Stimulated activated CD4-positive, alpha-beta T cell treated with anti-CD3 and anti-CD28 coated beads, TNF-alpha, amount 100 ng/mL, for 48 hours (primary cell): ENCODE measurements around the gene SRPK2.
"Not testable (repeated sequence)": the region's sequence is repeated elsewhere in the genome, so short reads cannot be mapped to it uniquely, and the experiment has no call there.

Source experiments
- DNase-seq, 3 donors: peaks; one replicate each; pipeline ENCODE4 v3.0.0-alpha.2; 2020; ENCODE audit warnings: low read depth in 3 of 3

SRPK2 gene

GRCh38 chr7:105339404-105340323 lies 49.1 kb downstream of the SRPK2 start:
- no peak for DNase-seq

GRCh38 chr7:105337529-105337928 lies 51.2 kb downstream of the SRPK2 start:
- DNase-seq = no peak

GRCh38 chr7:105336009-105336408 lies 52.7 kb downstream of the SRPK2 start:
- DNase-seq = no peak

GRCh38 chr7:105332661-105333060 lies 56.1 kb downstream of the SRPK2 start:
- not testable (repeated sequence) for DNase-seq

GRCh38 chr7:105330526-105330925 lies 58.2 kb downstream of the SRPK2 start:
- no peak for DNase-seq

GRCh38 chr7:105327201-105327600 lies 61.5 kb downstream of the SRPK2 start:
- DNase-seq = no peak

- DNase-seq = no peak
Observed at GRCh38 chr7:105325216-105325904, 63.4 kb downstream of the SRPK2 start.

- DNase-seq = not testable (repeated sequence)
Observed at GRCh38 chr7:105324606-105325005, 64.1 kb downstream of the SRPK2 start.

GRCh38 chr7:105323366-105323765 lies 65.4 kb downstream of the SRPK2 start:
- no peak for DNase-seq

- no peak for DNase-seq
Observed at GRCh38 chr7:105322655-105323277, 66.0 kb downstream of the SRPK2 start.

GRCh38 chr7:105321754-105322455 lies 66.8 kb downstream of the SRPK2 start:
- DNase-seq = no peak

- no peak for DNase-seq
Observed at GRCh38 chr7:105320896-105321295, 67.8 kb downstream of the SRPK2 start.

- no peak for DNase-seq
Observed at GRCh38 chr7:105319578-105319977, 69.1 kb downstream of the SRPK2 start.

GRCh38 chr7:105316578-105317344 lies 72.0 kb downstream of the SRPK2 start:
- DNase-seq = no peak

- no peak for DNase-seq
Observed at GRCh38 chr7:105315357-105315756, 73.4 kb downstream of the SRPK2 start.

GRCh38 chr7:105309235-105310169 lies 79.2 kb downstream of the SRPK2 start:
- no peak for DNase-seq

- no peak for DNase-seq
Observed at GRCh38 chr7:105307163-105307672, 81.5 kb downstream of the SRPK2 start.

GRCh38 chr7:105306298-105306748 lies 82.4 kb downstream of the SRPK2 start:
- DNase-seq = no peak

GRCh38 chr7:105305633-105306032 lies 83.1 kb downstream of the SRPK2 start:
- DNase-seq = no peak
